ENCODE measurements around the gene DSE.

Gene DSE

DNA sequence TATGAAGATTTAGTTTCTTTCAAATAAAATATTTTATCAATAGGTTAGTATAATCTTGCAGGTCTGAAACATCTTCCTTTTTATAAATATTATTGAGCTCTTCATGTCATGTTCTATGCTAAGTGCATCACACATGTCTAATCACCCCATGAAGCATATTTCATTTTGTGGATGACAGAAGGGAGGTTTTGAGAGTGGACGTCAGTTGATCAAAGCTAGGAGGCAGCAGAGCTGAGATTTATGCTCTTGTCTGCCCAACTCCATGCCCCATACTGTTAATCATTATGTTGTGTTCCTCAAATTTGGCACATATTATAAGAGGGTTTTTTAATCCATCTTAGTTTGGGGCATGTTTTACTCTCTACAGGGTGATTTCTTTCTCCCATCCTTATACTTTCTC lies 22.7 kb downstream of the DSE start:
- H3K4me3 ChIP-seq (ENCODE audit: low read depth, low read length): no peak overlapping the region
- TF ChIP-seq, protein P1, sequence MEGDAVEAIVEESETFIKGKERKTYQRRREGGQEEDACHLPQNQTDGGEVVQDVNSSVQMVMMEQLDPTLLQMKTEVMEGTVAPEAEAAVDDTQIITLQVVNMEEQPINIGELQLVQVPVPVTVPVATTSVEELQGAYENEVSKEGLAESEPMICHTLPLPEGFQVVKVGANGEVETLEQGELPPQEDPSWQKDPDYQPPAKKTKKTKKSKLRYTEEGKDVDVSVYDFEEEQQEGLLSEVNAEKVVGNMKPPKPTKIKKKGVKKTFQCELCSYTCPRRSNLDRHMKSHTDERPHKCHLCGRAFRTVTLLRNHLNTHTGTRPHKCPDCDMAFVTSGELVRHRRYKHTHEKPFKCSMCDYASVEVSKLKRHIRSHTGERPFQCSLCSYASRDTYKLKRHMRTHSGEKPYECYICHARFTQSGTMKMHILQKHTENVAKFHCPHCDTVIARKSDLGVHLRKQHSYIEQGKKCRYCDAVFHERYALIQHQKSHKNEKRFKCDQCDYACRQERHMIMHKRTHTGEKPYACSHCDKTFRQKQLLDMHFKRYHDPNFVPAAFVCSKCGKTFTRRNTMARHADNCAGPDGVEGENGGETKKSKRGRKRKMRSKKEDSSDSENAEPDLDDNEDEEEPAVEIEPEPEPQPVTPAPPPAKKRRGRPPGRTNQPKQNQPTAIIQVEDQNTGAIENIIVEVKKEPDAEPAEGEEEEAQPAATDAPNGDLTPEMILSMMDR (IDR thresholded peaks at IDR 0.05; ENCODE audit: borderline replicate concordance, insufficient read depth, low read depth, low read length): peak; percentile 26; the same call in 1 of the 2 replicates

DNA sequence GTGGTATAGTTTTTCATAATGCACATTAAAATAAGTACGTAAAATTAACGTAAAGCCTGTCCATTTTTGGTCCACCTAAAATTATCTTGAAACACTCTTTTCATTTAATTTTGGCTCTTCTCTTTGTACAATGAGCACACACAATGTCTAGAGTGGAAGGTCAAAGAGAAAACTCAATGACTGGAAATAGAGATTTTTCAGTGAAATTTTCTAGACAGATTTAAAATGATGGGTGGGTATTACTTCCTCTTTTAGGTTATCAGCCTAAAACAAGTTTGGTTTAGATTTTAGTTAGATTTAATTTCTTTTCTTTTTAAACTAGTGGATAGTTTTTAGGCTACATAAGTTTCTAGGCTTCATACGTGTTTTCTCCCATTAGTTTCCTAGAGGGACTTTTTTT lies 24.9 kb downstream of the DSE start:
- H3K4me3 ChIP-seq (ENCODE audit: low read depth, low read length): no peak overlapping the region
- TF ChIP-seq, protein P1 (IDR thresholded peaks at IDR 0.05; ENCODE audit: borderline replicate concordance, insufficient read depth, low read depth, low read length): no peak

DNA sequence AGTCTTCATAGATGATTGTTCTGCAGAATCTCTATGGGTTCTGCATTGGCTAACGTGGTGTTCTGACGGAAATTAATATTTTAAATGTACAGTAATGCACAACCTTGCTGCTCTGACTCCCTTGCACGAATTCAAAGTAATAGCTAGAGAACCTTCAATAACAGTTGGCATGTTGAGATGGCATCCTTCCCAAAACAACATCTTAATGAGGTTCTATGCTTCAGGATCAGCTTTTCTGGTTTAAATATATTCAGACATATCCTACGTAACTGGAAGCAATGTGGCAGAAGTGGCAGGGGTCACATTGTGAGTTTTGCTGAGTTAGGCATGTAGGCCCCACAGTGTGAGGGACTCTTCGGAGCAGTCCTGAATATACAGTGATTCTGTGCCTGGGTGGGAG lies 25.7 kb downstream of the DSE start:
- no peak overlapping the region for H3K4me3 ChIP-seq (ENCODE audit: low read depth, low read length)
- TF ChIP-seq, protein P1 (IDR thresholded peaks at IDR 0.05; ENCODE audit: borderline replicate concordance, insufficient read depth, low read depth, low read length): no peak

DNA sequence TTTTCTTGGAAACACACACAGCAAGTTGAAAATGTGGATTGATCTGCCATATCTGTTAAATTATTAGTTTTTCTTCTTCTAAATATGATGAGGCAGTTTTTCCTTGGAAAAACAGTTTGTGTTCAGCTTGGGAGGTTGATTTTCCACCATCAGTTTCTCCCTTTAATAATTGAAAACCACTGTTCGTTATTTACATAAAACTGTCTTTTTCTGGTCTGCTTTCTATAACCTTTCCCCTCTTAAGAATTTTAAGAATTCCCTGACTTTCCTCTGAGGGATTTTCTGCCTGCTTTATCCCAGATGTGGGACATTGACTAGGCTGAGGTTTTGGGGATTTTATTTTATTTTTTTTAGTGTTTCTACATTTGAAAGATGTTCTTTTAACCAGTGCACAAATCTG lies 27.2 kb downstream of the DSE start:
- no peak overlapping the region for H3K4me3 ChIP-seq (ENCODE audit: low read depth, low read length)
- TF ChIP-seq, protein P1 (IDR thresholded peaks at IDR 0.05; ENCODE audit: borderline replicate concordance, insufficient read depth, low read depth, low read length): no peak

DNA sequence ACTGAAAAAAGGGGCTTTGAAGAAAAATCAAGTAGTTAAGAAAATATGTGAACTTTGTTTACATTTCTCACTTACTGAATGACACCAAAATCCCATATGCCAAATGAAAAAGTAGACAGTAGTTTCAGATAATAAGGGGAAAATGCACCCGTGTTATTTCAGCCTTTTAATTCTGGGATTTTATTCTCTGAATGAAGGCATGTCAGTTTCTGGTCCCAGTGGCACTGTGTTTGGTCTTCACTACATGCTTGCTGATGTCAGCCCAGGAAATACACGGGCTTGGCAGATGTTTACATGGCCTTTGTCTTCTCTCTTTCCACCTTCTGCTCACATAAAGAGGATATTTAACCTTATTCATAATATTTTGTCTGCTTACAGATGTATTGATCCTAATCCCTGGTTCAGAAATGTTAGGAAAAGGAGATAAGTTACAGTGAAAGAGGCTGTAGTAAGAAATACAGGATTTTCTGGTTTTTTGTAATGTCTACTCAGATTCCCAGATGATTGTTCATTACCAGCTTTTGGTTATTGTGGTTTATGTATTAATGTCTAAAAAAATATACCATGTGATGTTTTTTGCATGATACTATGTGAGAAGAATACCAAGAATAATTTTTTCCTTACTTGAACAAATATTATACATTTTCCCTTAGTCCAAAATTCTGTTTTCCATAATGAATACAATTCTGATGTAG lies 27.7 kb downstream of the DSE start:
- TF ChIP-seq, protein P1 (IDR thresholded peaks at IDR 0.05; ENCODE audit: borderline replicate concordance, insufficient read depth, low read depth, low read length): no peak

DNA sequence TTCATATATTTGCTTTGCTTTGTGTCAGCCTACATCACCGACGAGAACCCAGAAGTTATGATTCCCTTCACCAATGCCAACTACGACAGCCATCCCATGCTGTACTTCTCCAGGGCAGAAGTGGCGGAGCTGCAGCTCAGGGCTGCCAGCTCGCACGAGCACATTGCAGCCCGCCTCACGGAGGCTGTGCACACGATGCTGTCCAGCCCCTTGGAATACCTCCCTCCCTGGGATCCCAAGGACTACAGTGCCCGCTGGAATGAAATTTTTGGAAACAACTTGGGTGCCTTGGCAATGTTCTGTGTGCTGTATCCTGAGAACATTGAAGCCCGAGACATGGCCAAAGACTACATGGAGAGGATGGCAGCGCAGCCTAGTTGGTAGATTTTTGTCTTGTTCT lies 28.5 kb downstream of the DSE start:
- H3K4me3 ChIP-seq (ENCODE audit: low read depth, low read length): no peak overlapping the region
- TF ChIP-seq, protein P1 (IDR thresholded peaks at IDR 0.05; ENCODE audit: borderline replicate concordance, insufficient read depth, low read depth, low read length): no peak

More for the DNA sequence above, 27.7 kb downstream of the DSE start:
- H3K4me3 ChIP-seq (ENCODE audit: low read depth, low read length): no peak overlapping the region

DNA sequence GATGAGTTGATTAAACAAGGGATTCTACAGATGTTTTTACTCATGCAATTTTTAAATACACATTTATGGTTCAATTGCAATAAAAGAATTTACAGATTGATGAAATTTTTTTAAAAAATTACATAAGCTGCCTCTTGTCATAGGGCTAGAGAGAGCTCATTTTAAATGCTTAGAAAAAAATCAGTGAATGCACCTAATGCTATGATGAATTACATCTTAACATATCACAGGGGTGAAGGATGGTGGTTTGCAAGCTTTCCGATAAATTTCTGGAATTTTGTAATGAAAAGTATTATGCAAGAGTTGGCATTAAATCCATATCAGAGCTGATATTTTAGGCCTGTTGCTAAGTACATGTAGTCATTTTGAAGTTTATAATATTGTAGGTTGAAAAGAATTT lies 29.6 kb downstream of the DSE start:
- TF ChIP-seq, protein P1 (IDR thresholded peaks at IDR 0.05; ENCODE audit: borderline replicate concordance, insufficient read depth, low read depth, low read length): no peak
- no peak overlapping the region for H3K4me3 ChIP-seq (ENCODE audit: low read depth, low read length)

Data from GM12875 (cell line).